Activated CD8-positive, alpha-beta memory T cell treated with anti-CD3 and anti-CD28 coated beads for 4 hours (primary cell): ENCODE data around the gene D2HGDH.
"Not testable (repeated sequence)": the region's sequence is repeated elsewhere in the genome, so short reads cannot be mapped to it uniquely, and the experiment has no call there.

Experiments
- DNase-seq, 2 donors: peaks; one replicate each; pipeline ENCODE4 v3.0.0-alpha.2; 2020; ENCODE audit warnings: low read depth in 2 of 2

Gene D2HGDH

DNA sequence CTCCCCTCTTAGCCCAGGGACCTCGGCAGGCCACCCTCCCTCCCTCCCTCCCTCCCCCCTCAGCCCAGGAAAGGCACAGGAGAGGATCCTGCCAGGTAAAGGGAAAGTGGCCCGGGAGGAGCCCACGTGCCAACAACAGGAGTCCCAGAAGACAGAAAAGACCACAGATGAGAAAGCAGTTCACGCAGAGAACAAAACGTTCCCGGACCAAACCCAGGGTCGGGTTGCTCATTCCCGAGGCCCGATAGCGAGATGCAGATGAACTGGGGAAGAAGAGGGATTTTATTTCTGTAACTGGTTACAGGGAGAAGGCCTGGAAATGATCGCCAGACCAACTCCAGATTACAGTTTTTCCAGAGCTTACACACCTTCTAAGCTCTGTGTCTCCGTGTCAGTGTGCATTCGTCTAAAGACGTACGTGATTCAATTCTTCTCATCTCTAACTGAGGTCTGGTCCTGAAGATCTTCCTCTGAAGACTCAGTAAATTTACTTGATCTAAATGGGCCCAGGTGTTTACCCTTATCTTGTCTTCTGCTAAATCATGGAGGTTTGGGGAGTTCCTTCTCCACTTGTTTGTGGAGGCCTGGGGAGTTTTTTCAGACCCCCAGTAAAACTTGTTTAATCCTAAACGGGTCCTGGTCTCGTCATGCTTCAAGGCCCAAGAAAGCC, 73.8 kb downstream of the D2HGDH start:
- no peak for DNase-seq

DNA sequence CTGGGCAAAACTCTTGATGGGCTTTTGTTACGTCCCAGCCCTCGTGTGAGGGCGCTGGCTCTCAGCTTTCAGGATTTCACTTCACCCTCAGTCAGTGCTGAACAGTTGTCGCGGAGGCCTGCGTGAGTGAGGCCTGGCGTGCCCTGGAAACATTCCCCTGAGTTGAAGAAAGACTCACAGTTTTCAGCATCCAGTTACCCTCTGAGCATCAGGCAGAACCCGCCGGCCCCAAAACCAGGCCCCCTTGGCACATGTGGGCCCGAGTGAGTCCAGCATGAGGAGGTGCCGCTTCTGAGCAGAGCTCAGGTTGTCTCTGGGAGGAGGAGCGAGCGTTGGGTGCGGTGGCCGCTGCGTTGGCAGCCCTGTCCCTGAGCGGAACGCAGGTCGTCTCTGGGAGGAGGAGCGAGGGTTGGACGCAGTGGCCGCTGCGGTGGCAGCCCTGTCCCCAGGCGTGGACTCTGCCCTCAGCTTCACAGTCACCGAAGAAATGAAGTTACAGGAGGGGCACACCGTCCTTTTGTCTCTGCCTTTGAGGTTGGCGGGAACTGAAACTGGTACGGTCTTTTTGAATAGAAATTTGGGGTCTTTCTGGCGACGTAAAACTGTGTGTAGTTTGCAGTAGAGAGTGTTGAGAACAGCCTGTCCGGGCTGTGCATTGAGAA, 74.4 kb downstream of the D2HGDH start, which contains the start of gene NEU4:
NEU4 (plus strand) TSS at position 473 of the 662 bp plus-strand sequence. CDS start 5,292 bp downstream, outside the sequence.
- no peak for DNase-seq

DNA sequence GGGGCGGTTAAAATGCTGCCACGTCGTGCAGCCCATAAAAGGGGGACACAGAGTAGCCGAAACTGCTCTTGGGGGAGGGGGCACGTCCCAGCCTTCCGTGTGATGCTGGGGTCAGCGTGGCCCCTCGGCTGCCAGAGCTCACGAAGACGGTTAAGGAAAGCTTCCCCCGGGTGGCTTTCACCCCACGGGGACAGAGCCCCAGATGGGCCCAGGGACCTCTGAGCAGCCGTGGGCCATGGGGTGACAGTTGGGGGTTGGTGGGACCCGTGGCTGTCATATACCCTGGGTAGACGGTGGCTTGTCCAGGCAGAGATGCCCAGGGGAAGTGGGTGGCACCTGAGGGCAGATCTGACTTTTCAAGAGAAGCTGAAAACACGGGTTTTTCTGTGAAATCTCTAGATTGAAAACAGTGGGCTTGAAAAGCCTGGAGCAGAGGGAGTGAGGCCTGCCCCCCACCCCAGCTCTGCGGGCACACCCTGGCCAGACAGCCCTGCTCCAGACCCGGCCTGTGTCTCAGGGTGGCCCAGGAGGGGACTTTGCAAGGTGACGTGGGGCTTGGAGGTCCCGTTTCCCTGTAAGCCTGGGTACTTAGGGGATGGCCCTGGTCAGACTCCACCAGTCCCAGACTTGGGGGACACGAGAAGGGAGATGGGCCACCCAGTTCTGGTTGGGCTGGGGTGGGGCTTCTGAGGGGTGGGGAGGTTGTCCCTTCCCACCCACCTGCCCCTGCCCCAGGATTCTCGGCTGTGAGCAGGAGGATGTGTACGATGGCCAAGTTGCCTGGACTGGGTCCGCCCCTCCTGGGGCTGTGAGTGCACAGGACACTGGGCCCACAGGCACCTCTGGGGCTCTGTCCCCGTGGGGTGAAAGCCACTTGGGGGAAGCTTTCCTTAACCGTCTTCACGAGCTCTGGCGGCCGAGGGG, 75.2 kb downstream of the D2HGDH start:
- DNase-seq, result no peak

DNA sequence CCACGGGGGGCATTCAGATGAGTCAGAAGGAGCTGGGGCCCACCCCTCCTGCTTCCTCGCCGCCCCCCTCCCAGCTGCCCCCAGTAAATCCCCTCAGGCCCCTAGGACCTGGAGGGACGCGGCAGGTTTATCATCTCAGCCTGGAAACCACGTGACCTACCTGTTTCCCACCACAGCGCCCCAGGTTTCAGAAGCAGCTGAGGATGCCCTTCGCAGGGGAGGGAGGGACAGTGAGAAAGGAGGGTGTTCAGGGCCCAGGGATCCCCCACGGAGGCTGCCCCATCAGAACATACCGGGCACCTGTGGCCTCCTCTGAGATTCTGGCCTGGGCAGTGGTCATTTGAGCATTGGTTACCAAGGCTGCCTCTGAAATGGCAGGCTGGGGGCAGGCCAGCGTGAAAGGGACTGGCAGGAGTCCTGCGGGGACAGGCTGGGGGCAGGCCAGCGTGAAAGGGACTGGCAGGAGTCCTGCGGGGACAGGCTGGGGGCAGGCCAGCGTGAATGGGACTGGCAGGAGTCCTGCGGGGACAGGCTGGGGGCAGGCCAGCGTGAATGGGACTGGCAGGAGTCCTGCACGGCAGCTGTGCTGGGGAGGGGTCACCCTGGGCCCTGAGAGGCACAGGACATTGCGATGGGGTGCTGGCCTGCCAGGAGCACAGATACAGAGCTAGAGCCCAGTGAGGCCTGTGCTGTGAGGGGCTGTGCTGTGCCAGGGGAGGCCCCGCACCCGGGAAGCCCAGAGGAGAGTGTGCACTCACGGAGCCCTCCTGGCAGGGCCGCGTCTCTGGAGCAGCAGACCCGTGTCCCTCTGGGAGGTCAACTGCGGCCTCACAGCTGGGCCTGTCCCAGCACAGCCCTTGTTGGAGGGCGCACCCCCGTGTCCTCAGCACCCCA, 76.1 kb downstream of the D2HGDH start:
- DNase-seq, result no peak

DNA sequence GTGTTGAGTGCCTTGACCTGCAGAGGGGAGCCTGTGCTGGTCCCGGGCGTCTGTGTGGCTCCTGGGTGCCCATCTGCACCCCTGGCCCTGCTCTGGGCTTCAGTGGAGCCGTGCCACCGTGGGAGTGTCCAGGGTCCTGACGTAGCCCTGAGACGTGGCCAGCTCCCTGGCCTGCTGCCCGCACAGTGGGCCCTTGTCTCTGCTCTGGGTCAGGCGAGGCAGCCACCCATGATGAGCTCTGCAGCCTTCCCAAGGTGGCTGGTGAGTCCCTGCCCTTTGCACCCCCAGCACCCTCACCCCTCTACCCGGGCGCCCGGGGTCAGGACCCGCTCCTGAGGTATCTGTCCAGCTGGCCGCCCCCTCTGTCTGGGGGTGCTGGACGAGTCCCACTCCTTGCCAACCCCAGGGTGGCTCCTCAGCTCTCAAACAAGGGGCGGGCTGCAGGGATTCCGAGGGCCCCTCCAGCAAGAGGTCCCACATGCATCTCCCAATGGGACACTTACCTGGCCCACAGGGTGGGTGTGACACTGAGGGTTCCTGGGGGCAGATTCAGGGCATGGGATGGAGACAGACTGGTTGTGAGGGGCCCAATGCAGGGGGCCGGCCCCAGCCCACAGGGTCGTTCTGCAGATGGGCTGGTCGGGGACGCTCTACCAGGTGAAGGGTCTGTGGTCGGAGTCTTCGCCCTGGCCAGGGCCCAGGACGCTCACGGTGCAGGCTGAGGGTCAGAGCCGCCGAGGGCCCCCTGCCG, 76.9 kb downstream of the D2HGDH start:
- DNase-seq, result no peak

DNA sequence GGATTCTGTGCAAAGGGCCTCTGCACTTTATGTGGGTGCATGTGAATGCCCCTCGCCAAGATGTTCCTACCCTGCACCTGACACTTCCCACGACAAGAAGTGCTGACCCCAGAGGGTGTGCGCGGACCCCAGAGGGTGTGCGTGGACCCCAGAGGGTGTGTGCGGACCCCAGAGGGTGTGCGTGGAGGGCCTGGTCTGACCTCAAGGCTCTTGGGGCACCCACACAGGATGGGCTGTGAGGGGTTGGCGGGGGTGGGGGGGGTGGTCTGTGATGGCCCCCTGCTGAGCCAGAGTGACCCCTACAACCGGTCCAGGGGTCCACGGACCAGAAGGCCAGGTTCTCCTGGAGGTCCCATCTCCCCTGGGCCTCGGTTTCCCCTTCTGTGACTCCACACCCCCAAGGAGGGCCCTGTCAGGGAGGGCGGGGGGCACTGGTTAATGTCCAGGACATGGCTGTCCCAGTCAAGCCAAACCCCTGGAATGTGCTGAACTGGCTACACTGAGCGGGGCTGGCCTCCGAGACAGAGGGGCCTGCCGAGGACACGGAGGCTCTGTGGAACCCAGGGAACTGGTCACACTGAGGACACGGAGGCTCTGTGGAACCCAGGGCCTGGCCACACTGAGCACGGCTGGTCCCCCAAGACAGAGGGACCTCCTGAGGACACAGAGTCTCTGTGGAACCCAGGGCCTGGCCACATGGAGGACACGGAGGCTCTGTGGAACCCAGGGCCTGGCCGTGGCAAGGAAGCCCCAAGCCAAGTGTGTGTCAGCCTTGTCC, 77.7 kb downstream of the D2HGDH start:
- DNase-seq, result no peak

DNA sequence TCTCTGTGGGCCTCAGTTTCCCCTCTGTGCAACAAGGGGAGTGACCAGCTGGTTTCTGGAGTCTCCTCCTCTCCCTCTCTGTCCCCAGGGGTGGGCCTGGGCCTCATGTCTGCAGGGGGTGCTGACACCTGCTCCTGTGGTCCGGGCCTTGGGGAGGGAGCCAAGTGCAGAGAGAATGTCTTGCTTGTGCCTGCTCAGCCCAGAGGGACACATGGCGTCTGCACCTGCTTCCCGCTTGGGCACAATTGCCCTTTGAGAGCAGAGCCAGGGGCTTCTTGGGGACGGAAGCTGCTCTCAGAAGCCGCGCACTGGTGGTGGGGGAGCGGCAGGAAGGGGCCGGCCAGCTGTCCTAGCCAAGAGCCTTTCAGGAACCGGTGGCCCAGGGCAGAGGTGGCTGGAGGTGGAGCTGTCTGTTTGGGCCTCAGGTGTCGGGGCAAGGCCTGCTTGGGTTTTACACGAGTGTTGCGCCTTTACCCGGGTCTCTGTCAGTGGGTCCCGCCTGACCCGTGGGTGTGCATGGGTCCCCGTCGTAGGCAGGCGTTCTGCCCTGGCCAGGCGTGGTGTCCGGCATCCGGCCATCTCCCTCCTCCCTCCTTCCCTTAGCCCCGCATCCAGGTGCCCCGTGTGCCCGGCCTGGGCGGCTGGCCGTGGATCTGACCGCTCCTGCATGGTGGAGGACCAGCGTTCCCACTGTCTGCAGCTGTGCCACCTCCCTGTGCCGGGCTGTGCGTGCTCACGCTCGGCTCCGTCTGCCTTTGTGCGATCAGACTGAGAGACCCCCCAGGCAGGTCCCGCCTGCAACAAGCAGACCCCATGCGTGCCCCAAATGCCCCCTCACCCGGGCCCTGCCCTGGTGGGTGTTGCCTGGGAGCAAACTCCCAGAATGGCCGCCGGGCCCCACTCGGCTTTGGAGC, 78.6 kb downstream of the D2HGDH start:
- no peak for DNase-seq

DNA sequence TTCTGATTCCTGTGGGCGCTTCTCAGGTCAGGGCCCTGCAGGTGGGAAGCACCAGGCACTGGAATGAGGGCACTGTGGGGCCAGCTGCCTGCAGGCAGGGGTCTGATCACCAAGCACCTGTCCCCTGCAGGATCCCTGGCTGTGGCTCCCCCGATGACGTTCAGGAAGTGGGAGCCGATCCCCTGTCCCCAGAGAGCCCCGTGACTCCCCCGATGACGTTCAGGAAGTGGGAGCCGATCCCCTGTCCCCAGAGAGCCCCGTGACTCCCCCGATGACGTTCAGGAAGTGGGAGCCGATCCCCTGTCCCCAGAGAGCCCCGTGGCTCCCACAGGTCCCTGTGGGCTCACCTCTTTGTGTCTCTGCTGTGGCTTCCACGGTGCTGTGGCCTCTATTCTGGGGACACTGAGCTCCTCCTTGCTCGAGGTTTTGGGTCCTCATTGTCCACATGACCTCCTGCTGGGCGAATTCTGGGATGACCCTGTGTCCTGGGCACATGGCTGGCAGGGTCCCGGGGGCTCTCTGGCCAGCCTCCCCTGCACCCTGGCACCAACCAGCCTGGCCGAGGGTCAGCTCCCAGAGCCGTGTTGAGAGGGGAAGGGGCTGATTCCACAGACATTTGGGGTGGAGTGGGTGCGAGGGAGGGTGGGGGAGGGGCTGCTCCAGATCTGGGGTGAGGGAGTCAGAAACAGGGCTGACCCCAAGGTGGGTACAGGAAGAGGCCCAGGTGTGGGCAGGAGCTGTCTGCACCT, 79.4 kb downstream of the D2HGDH start:
- DNase-seq, result no peak

DNA sequence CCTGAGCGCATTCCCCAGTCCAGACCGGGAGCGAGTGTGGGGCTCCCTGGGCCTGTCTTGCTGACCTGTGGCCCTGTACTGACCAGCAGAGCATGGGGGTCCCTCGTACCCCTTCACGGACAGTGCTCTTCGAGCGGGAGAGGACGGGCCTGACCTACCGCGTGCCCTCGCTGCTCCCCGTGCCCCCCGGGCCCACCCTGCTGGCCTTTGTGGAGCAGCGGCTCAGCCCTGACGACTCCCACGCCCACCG, 79.9 kb downstream of the D2HGDH start:
- no peak for DNase-seq

DNA sequence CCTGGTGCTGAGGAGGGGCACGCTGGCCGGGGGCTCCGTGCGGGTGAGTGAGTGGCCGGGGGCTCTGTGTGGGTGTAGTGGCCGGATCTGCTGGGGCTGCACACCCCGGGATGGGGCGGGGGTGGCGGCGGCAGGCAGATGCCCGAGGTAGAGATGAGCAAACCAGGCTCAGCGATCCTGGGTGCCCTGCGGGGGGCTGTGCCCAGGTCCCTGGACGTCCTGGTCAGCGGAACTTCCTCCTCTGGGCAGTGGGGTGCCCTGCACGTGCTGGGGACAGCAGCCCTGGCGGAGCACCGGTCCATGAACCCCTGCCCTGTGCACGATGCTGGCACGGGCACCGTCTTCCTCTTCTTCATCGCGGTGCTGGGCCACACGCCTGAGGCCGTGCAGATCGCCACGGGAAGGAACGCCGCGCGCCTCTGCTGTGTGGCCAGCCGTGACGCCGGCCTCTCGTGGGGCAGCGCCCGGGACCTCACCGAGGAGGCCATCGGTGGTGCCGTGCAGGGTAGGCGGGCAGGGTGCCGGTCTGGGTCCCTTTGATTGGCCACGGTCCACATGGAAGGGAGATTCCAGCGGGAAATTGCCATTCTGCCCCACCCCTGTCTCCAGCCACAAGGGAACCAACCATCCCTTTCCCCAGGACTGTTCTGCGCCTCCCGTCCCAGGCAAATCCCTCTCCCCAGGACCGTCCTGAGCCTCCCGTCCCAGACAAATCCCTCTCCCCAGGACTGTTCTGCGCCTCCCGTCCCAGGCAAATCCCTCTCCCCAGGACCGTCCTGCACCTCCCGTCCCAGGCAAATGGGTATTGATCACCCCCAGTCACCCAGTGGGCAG, 80.4 kb downstream of the D2HGDH start:
- no peak for DNase-seq

DNA sequence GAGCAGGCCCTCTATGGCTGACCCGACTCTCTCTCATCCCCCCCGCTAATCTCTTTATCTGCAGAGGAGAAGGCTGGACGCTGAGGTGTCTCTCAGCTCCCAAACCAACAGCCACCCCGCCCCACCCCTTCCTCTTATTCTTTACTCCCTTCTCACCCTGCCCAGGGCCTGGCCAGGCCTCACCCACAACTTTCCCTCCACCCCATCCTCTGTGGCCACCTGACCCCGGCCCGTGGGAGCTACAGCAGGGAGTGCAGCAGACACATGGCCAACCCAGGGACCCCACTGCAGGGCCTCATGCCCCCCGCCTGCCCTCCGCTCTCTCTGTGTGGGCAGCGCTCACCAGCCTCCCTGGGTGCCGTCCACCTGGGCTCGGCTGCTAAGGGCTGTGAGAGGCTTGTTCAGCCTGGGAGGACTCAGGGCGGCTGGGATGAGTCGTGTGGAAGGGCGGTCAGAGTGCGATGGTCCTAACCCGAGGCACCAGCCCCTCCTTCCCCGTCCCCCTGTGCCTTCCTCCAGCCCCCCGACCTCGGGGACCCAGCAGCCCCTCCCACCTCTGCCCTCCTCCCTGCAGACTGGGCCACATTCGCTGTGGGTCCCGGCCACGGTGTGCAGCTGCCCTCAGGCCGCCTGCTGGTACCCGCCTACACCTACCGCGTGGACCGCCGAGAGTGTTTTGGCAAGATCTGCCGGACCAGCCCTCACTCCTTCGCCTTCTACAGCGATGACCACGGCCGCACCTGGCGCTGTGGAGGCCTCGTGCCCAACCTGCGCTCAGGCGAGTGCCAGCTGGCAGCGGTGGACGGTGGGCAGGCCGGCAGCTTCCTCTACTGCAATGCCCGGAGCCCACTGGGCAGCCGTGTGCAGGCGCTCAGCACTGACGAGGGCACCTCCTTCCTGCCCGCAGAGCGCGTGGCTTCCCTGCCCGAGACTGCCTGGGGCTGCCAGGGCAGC, 81.3 kb downstream of the D2HGDH start:
- DNase-seq, result no peak

DNA sequence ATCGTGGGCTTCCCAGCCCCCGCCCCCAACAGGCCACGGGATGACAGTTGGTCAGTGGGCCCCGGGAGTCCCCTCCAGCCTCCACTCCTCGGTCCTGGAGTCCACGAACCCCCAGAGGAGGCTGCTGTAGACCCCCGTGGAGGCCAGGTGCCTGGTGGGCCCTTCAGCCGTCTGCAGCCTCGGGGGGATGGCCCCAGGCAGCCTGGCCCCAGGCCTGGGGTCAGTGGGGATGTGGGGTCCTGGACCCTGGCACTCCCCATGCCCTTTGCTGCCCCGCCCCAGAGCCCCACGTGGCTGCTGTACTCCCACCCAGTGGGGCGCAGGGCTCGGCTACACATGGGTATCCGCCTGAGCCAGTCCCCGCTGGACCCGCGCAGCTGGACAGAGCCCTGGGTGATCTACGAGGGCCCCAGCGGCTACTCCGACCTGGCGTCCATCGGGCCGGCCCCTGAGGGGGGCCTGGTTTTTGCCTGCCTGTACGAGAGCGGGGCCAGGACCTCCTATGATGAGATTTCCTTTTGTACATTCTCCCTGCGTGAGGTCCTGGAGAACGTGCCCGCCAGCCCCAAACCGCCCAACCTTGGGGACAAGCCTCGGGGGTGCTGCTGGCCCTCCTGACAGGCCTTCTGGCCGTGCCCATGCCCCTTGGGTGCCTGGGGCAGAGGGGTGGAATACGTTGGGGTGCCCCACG, 82.1 kb downstream of the D2HGDH start:
- no peak for DNase-seq

DNA sequence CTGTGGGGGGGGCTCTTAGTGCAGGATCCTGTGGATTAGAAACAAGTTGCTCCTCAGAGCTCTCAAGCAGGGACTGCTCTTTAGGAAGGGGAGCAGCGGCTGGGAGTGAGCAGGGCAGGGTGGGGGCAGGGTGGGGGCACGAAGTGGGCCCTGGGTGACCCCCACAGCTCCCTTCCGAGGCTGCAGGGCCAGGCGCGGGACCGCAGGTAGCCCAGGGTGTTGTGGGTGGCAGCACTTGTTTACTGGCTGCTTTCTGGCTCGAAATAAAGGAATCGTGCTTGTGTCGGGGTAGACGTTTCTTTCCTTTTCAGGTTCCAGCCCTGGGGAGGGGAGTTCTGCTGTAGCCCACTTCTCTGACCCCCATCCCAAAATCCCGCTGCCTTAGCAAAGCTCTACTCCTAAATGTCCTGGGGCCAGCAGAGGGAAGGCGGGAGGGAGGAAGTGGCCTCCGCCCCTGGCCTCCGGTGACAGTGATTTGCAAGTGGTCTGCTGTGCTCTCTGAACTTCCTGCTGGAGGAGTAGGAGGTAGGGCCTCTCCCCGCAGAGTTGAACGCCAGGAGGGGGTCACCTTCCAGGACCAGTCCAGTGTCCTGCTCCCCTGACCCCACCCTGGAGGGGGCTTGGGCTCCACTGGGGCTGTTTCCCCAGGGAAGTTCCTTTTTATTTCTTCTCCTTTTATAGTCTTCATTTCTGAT, 82.8 kb downstream of the D2HGDH start:
- DNase-seq, result no peak

DNA sequence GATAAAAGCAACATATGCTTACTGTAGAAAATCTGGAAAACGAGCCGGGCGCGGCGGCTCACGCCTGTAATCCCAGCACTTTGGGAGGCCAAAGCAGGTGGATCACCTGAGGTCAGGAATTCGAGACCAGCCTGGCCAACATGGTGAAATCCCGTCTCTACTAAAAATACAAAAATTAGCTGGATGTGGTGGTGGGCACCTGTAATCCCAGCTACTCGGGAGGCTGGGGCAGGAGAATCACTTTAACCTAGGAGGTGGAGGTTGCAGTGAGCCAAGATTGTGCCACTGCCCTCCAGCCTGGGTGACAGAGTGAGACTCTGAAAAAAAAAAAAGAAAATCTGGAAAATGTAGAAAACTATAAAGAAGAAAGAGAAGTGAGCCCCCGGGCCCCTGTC, 83.4 kb downstream of the D2HGDH start:
- not testable (repeated sequence) for DNase-seq
